Esophagus squamous epithelium (tissue), 5 donors: Measurements from ENCODE around the gene SRSF9. TPM values are rescaled to one million over a fixed set of nuclear protein-coding genes. Genes with fewer than 3 reads are reported as not detected.

ENCODE experiments used
- DNase-seq: peaks from one replicate; lab custom pipeline; 2025; lab: John Stamatoyannopoulos, UW
- H3K27ac ChIP-seq, 4 donors: fragments of 200-600 bp; sonication (generic); one replicate each; pipeline ENCODE4 v1.5.1; 2016 to 2019; ENCODE audit warnings: mild to moderate bottlenecking in 1 of 4
- H3K27me3 ChIP-seq, 4 donors: fragments of 200-600 bp; sonication (generic); 1 replicate in 3 of 4; 2 replicates in 1 of 4; pipeline versions ENCODE4 v1.5.1 to v1.6.0; 2017 to 2021; ENCODE audit warnings: antibody characterized with exemption in 1 of 4
- H3K36me3 ChIP-seq, 3 donors: fragments of 200-600 bp; sonication (generic); one replicate each; pipeline ENCODE4 v1.5.1; 2016 to 2019
- H3K4me1 ChIP-seq, 3 donors: fragments of 200-600 bp; sonication (generic); one replicate each; pipeline ENCODE4 v1.5.1; 2017 to 2019
- H3K4me3 ChIP-seq, 4 donors: fragments of 200-600 bp; sonication (generic); 1 replicate in 3 of 4; 2 replicates in 1 of 4; pipeline ENCODE4 v1.5.1; 2016 to 2019; ENCODE audit warnings: mild to moderate bottlenecking in 2 of 4, moderate library complexity in 1 of 4
- H3K9me3 ChIP-seq, 3 donors: fragments of 200-600 bp; sonication (generic); one replicate each; pipeline ENCODE4 v1.5.1; 2016 to 2019
- CTCF ChIP-seq, 6 experiments: fragments of 450-650 bp in 4 of 6; fragments of 200-600 bp in 2 of 6; sonication (generic) in 2 of 6; IDR thresholded peaks; one replicate each; pipeline ENCODE4 v1.5.1; 2016 to 2019; ENCODE audit warnings: antibody characterized with exemption in 6 of 6, mild to moderate bottlenecking in 4 of 6, moderate library complexity in 4 of 6
- POLR2A ChIP-seq, 4 donors: fragments of 450-650 bp; IDR thresholded peaks; one replicate each; pipeline ENCODE4 v1.6.1; 2017; ENCODE audit warnings: antibody characterized with exemption in 4 of 4, mild to moderate bottlenecking in 4 of 4, moderate library complexity in 3 of 4
- WGBS, 2 donors: methylation state at CpG; one replicate each; pipeline ENCODE4 v1.1.5; 2018; 5-methylcytosine and 5-hydroxymethylcytosine counted together
- intact Hi-C: fragments of 100-400 bp; cut with DNase I; formaldehyde crosslinking; loops from one replicate; pipeline ENCODE4 v1.15.0; 2022
- total RNA-seq, 4 donors: library from RNA; depleted of rRNA; stranded (reverse); fragments of >200 nt; gene quantifications; one replicate each; pipeline ENCODE4 v1.1.0, GENCODE V29; 2016
- donor health status: DM: yes; HTN: yes; CAD: no.

The SRSF9 gene
- total RNA-seq, 4 donors from 2014 or later: 85.6 to 128 (median 93.2) TPM

- H3K4me3 ChIP-seq: no peak overlapping the region
- peaks cover 0 to 7% (median 0%) of the 10 kb centered on the region in 3 donors for H3K4me1 ChIP-seq
- 85 to 90% methylated on average over 3 of the region's 3 CpGs for WGBS, 2 donors
- peaks cover 0 to 4% (median 0%) of the 10 kb centered on the region in 4 donors for H3K27me3 ChIP-seq
- H3K27ac ChIP-seq: no peak overlapping the region
- no peaks in the 10 kb centered on the region for H3K36me3 ChIP-seq
- no peak for TF ChIP-seq POLR2A (IDR thresholded peaks at IDR 0.05)
- TF ChIP-seq CTCF (IDR thresholded peaks at IDR 0.05): no peak
- DNase-seq: no peak
- H3K9me3 ChIP-seq: no peaks in the 10 kb centered on the region
- intact Hi-C loops: no loop called here
Measured at GRCh38 chr12:120425797-120426196, 43.8 kb downstream of the SRSF9 start.

DNA sequence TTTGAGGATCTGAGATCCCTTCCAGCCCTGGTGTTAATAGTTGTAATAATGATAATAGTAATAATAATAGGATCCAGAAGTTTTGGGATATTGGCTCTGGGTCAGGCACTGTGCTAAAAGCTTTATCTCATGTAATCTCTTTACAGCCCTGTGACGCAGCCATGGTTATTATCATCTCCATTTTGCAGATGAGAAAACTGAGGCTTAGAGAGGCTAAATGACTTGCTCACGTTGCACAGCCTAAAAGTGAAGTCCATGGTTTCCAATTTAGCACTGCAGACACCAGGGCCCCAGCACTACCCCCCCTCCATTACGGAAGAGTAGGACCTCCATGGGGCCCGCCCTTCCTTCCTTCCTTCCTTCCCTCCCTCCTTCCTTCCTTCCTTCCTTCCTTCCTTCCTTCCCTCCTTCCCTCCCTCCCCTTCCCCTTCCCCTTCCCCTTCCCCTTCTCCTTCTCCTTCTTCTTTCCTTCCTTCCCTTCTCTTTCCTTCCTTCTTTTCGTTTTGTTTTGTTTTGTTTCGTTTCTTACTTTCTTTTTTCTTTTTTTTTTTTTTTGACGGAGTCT lies 46.6 kb downstream of the SRSF9 start:
- H3K4me3 ChIP-seq: no peak overlapping the region
- H3K4me1 ChIP-seq: no peaks in the 10 kb centered on the region
- no peaks in the 10 kb centered on the region for H3K27me3 ChIP-seq
- H3K27ac ChIP-seq: no peak overlapping the region
- WGBS, 2 donors: 59 to 60% methylated on average over 4 to 7 of the region's 7 CpGs
- H3K36me3 ChIP-seq: no peaks in the 10 kb centered on the region
- TF ChIP-seq CTCF (IDR thresholded peaks at IDR 0.05) (no peak), POLR2A (IDR thresholded peaks at IDR 0.05) (no peak)
- intact Hi-C loops: no loop called here
- DNase-seq: no peak
- H3K9me3 ChIP-seq: no peaks in the 10 kb centered on the region

- DNase-seq: no peak
- TF ChIP-seq POLR2A (IDR thresholded peaks at IDR 0.05) (no peak), CTCF (IDR thresholded peaks at IDR 0.05) (no peak)
- H3K36me3 ChIP-seq: no peaks in the 10 kb centered on the region
- H3K27ac ChIP-seq: no peak overlapping the region
- WGBS, 2 donors: 67 to 79% methylated on average over 3 to 4 of the region's 4 CpGs
- H3K9me3 ChIP-seq: no peaks in the 10 kb centered on the region
- H3K4me3 ChIP-seq: no peak overlapping the region
- intact Hi-C loops: no loop called here
- H3K27me3 ChIP-seq: no peaks in the 10 kb centered on the region
- H3K4me1 ChIP-seq: no peaks in the 10 kb centered on the region
Measured at GRCh38 chr12:120421701-120422100, 47.8 kb downstream of the SRSF9 start.

DNA sequence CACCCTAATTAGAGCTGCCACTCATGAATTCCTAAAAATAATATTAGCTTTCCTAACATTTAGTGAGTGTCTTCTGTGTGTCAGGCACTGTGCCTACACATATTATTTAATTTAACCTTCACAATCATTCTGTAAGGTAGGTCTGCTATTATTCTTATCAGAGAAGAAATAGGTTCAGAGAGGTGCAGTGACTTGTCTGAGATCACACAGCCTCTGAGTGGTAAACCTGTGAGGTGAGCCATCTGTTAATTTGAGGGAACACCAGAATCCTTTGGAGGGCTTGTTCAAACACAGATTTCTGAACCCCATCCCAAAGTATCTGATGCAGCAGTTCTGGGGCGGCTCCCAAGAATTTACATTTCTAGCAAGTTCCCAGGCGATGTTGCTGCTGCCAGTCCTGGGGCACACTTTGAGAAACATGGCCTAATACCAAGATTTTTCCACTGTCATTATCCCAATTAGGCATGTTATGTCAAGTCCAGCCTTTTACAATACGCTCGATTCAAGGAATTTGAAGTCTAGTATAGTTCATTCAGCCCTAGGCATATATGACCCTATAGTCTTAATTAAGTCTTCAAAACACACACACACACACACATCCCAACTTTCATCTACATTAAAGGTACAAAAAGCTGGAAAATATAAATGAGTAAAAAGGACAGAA lies 51.5 kb downstream of the SRSF9 start:
- intact Hi-C loops: no loop called here
- TF ChIP-seq CTCF (IDR thresholded peaks at IDR 0.05): no peak
- TF ChIP-seq POLR2A (IDR thresholded peaks at IDR 0.05): no peak
- Histone ChIP-seq H3K27ac (no peak overlapping the region), H3K4me1 (no peaks in the 10 kb centered on the region), H3K9me3 (no peaks in the 10 kb centered on the region), H3K4me3 (no peak overlapping the region), H3K36me3 (no peaks in the 10 kb centered on the region), H3K27me3 (no peaks in the 10 kb centered on the region)
- no peak for DNase-seq
- 32 to 59% methylated on average over 4 of the region's 4 CpGs for WGBS, 2 donors

DNA sequence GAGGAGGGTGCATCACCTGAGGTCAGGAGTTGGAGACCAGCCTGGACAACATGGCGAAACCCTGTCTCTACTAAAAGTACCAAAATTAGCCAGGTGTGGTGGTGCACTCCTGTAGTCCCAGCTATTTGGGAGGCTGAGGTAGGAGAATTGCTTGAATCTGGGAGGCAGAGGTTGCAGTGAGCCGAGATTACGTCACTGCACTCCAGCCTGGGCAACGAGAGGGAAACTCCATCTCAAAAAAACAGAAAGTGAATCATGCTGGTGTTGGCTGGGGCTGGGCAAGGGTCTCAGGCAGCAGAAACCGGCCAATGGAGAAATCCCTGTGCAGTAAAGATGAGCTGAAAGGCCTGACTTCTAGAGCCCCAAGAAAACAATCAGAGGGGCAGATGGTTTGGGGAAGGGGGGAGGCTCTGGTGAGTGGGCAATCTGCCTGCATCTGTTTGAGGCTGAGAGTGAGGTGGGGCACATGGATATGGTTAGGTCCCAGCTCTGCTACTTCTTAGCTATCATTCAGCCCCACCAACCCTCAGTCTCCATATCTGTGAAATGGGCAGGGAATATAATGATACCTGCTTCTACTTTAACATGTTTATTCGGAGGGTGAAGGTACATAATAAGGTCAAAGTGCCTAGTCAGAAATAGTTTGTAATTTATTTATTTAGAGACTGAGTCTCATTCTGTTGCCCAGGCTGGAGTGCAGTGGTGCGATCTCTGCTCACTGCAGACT lies 52.9 kb downstream of the SRSF9 start:
- no peaks in the 10 kb centered on the region for H3K4me1 ChIP-seq
- no peaks in the 10 kb centered on the region for H3K27me3 ChIP-seq
- no peak overlapping the region for H3K27ac ChIP-seq
- no peaks in the 10 kb centered on the region for H3K36me3 ChIP-seq
- no peak overlapping the region for H3K4me3 ChIP-seq
- intact Hi-C loops: no loop called here
- DNase-seq: no peak
- no peaks in the 10 kb centered on the region for H3K9me3 ChIP-seq
- 69 to 77% methylated on average over 7 of the region's 7 CpGs for WGBS, 2 donors
- TF ChIP-seq POLR2A (IDR thresholded peaks at IDR 0.05): no peak
- no peak for TF ChIP-seq CTCF (IDR thresholded peaks at IDR 0.05)
